ENCODE data around the gene ADRA1B. TPM values are rescaled to one million over a fixed set of nuclear protein-coding genes. Genes with fewer than 3 reads are reported as not detected.

ADRA1B gene
- total and polyA plus RNA-seq, 2 donors (not counting 3 experiments of a cell fraction or from before 2014, with no cell fraction given): 0.77 TPM; not detected in 1

GRCh38 chr5:159887050-159887449 is 29.2 kb upstream of the ADRA1B start:
- intact Hi-C loops (cut with micrococcal nuclease): no loop called here
- H3K27me3 ChIP-seq (ENCODE audit: control insufficient read depth in 2 of 2, insufficient read depth in 2 of 2, low read length in 2 of 2): no peaks in the 10 kb centered on the region
- no peaks in the 10 kb centered on the region for H3K9me1 ChIP-seq (replicated peaks; ENCODE audit: control insufficient read depth, extremely low read depth, insufficient read depth, low read length)
- H4K20me1 ChIP-seq (replicated peaks; ENCODE audit: control insufficient read depth, extremely low read depth, insufficient read depth, low read length): no peaks in the 10 kb centered on the region
- H3K27ac ChIP-seq (ENCODE audit: insufficient read depth, low read depth, low read length): no peak overlapping the region
- H2AFZ ChIP-seq (ENCODE audit: low read depth, low read length): no peak overlapping the region
- FAIRE-seq: no peak
- H3K9ac ChIP-seq (replicated peaks; ENCODE audit: extremely low read depth, insufficient read depth, low read length): no peak overlapping the region
- no peaks in the 10 kb centered on the region for H3K9me3 ChIP-seq (replicated peaks; ENCODE audit: control insufficient read depth, insufficient read depth, low read length)
- no peak for TF ChIP-seq POLR2A (IDR thresholded peaks at IDR 0.05; ENCODE audit: low read depth, low read length)
- TF ChIP-seq POLR2AphosphoS5 (IDR thresholded peaks at IDR 0.05; ENCODE audit: insufficient read depth, low read depth, low read length): no peak
- no peak for TF ChIP-seq MAX (IDR thresholded peaks at IDR 0.05; ENCODE audit: insufficient read depth, insufficient read length)
- TF ChIP-seq FOS (IDR thresholded peaks at IDR 0.05; ENCODE audit: borderline replicate concordance, insufficient read depth, low read length): no peak
- no peak for TF ChIP-seq MYC (IDR thresholded peaks at IDR 0.05; ENCODE audit: low read depth, low read length)
- TF ChIP-seq EZH2 (IDR thresholded peaks at IDR 0.05; ENCODE audit: borderline replicate concordance, low read depth, low read length, severe bottlenecking): no peak
- TF ChIP-seq CTCF (IDR thresholded peaks at IDR 0.05; ENCODE audit: extremely low read depth in 1 of 2, insufficient read depth in 1 of 2, low read depth in 1 of 2, low read length in 2 of 2): no peak
- TF ChIP-seq GATA2 (IDR thresholded peaks at IDR 0.05; ENCODE audit: insufficient read depth, insufficient read length, low read depth, low read length): no peak
- no peak for TF ChIP-seq JUN (IDR thresholded peaks at IDR 0.05; ENCODE audit: borderline replicate concordance, insufficient read depth, insufficient read length, low read depth)
- DNase-seq (ENCODE audit: low read depth, low spot score): no peak
- dilution Hi-C loops (cut with MboI; ENCODE audit: extremely low pct_ligation_motif_present, low sequenced_read_pairs): no loop called here
- H3K36me3 ChIP-seq (ENCODE audit: control insufficient read depth in 2 of 2, extremely low read depth in 1 of 2, insufficient read depth in 2 of 2, low read length in 2 of 2): no peaks in the 10 kb centered on the region
- H3K4me3 ChIP-seq (replicated peaks in 1 of 3; ENCODE audit: insufficient read depth in 1 of 3, low read depth in 1 of 3, low read length in 3 of 3): no peak overlapping the region
- POLR2A ChIA-PET: no interaction called here
- H3K4me1 ChIP-seq (ENCODE audit: control insufficient read depth, extremely low read depth, insufficient read depth, low read length): no peaks in the 10 kb centered on the region
- H3K79me2 ChIP-seq (ENCODE audit: control insufficient read depth, insufficient read depth, low read length): no peaks in the 10 kb centered on the region
- no TSS peak for BruUV-seq (replicated peaks)
- CTCF ChIA-PET: no interaction called here
- H3K4me2 ChIP-seq (ENCODE audit: insufficient read depth, low read length): no peak overlapping the region
